Measurements from ENCODE around the gene OGA.

Gene OGA

DNA sequence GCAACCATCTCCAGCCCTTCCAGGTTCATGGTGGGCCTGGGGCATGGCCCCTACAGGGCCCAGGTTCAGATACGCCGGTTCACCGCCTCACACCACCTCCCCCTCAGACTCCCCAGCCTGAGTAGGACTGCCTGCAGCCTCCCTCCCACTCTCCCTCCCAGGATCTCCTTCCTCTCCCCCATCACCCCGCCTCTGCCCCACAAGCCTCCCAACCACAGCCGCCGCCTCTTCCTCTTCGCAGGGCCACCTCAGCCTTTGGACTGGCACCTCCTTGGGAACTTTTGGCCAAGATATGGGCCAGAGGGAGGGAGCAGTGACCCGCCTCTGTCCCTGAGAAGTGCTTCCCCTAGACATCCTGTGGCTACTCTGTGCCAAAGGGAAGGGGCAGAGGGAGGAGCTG, 16.1 kb upstream of the OGA start:
- DNase-seq, result no peak

DNA sequence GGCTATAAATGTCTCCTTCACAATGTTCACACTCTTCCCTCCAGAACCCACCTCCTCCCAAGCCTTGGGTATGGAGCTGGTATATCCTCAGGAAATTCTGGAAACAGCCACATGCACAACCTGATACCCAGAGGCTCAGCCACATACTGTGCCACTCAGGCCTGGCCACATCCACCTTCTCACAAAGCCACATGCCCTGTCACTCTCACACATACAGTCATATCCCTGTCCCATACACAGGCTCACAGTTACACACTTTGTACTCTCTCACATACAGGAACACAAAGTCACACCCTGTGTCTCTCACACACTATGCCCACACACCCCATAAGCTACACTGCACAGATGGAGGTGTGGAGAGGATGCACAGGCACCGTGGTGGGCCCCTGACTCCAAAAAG, 15.2 kb upstream of the OGA start:
- DNase-seq, result no peak

DNA sequence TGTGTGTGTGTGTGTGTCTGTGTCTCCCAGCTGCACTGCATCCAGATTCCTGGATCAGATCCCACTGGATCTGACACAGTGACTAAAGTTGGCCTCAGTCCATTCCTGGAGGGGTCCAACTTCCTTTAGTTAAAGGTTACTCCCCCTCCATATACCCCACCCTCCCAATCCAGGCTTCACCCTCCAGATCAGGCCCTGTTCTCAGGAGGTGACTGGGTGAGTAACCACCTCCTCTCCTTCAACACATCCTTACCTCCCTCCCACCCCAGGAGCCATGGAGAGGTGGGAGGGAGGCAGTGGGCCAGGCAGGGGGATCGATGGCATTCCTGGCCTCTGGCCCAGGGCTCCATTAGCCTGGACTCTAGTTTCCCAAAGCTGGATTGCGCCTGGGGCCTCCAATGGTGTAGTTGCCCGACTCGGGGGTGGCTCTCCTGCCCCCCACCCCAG, 14.1 kb upstream of the OGA start:
- DNase-seq, result no peak

DNA sequence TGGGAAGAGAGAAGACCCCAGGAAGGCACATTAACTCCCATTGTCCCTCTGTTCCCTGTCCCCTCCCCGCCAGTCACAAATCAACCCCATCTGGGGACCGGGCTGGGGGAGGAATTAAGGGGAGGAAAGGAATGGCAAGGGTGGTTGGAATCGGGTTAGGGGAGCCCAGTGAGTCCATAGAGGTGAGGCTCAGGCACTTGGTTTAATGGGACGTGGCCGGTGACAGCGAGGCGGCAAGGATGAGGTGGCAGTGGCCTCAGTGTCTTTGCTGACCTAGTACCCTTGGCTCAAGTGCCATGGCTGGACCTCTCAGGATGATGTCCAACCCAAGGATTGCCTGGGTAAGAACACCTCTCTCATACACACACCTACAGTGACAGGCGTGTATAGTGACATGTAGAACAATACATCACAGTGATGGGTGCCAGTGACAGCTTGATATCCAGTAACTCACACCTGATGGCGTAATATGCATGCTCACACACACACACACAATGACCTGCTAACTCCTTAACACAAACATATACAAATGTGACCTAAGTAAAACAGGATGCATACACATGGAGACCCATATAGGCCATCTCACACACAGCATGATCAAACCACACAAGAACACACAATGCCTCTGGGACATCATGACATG, 13.0 kb upstream of the OGA start:
- no peak for DNase-seq

DNA sequence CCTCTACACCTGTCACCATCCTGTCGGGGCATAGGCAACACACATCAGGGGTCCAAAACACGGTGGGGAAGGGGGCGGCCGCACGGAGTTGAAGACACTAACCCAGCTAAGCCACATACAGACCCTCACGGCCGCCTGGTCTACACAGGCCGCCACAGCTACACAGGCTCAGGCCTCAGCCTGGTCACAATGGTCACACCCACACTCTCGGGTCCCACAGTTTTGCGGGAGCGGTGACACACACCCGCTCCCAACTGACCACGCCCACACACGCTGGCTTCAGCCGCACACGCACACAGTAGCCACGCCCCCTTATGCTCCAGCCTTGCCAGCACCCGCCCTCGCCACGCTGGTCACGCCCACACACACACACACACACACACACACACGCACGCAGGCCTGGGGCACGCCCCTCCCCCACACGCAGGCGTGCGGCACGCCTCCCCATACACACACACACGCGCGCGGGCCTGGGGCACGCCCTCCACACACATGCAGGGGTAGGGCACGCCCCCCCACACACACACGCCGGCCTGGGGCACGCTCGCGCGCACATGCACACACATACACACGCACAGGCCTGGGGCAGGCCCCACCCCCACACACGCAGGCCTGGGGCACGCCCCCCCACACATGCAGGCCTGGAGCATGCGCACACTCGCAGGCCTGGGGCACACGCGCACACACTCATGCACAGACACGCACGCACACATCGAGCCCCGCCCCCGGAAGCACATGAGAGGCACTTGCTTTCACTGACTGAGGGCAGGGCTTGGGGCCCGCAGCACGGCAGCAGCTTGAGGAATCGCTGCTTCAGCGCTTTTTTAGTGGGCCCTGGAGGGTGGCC, 12.3 kb upstream of the OGA start:
- peak; percentile 97 for DNase-seq

DNA sequence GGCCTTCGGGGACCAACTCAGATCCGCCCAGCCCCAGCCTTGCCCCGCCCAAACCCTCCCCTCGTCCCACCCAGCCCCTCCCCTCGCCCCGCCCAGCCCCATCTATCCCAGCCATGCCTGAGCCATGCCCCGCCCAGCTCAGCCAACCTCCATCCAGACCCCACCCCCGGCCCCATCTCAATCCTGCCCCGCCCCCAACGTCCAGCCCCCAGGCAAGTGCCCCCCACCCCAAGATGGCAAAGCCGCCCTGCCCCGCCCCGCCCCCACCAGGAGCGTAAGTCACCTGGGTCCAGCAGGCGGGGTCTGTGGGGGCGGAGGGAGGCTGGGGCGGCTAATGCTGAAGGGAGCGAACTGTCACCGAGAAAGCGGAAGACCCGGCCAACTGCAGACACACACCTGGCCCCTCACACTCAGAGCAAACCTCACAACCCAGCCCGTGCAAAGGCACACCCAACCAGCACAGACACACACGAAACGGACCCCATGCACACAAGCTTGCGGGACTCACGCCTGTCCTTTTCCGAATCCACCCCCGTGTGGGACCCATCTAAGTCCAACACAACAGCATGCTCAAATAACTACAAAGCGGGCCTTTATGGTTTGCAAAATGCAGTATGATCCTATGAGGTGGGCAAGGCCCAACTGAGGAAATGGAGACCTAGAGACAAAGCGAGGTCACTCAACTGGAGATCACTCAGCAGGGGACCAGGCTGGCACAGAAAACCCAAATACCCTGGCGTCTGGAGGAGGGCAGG, 11.5 kb upstream of the OGA start:
- peak; percentile 57 for DNase-seq

DNA sequence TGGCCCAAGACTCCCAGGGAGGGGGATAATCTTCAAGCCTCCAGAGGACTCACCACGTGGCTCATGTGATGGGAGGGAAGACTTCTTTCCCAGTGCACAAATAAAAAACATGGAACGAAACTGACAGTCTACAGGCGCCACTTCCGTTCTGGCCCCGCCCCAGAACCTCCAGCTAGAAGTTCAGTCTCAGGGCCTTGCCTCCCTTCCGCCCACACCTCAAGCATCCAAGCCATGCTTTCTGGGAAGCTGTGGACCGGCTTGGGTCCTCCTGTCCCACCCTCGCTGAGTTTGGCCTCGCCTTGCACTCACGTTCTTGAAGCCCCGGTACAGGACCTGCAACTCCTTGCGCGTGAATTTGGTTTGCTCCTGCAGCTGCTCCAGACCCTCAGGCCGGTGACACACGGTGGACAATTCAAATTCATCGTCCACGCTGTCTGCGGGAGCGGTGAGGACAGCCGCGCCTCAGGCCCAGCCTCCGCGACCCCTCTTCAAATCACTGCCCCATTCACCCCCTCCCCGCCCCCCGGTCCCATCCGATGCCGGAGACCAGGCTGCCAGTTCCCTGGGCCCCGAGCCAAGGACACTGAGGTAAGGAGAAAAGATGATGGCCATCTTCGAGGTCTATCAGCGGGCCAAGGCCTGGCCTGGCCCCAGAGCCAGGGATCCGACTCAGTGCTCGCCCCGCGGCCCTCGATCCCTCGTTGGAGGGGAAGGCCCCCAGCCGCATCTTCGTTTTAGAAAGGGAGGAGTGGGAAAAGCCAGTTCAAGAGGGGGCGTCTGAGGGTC, 10.7 kb upstream of the OGA start:
- no peak for DNase-seq

DNA sequence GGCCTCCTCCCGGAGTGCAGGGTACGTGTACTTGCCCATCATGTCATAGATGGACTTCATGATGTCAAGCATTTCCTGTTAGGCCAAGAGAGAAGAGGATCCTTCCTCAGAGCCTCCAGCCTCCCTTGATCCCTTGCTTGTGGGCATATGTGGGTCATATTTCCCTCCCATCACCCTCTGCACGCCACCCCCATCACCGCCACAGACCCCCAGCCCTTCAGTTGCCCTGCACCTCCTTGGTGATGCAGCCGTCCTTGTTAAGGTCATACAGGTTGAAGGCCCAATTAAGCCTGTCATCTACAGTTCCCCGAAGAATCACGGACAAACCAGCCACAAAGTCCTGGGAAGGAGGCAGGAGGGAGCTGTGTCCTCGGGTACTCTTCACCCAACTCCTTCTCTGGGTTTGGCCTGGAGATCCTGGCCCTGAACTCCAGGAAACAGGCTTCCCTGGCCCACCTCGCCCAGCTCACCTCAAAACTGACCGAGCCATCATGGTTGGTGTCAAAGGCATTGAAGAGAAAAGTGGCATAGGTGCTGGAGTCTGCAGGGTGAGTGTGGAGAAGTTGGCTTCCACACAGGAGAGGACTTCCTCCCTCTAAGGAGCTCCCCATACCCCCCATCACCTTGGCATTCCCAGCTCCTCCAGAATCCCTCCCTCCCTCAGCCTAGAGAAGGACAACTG, 9.8 kb upstream of the OGA start:
- DNase-seq, result no peak

DNA sequence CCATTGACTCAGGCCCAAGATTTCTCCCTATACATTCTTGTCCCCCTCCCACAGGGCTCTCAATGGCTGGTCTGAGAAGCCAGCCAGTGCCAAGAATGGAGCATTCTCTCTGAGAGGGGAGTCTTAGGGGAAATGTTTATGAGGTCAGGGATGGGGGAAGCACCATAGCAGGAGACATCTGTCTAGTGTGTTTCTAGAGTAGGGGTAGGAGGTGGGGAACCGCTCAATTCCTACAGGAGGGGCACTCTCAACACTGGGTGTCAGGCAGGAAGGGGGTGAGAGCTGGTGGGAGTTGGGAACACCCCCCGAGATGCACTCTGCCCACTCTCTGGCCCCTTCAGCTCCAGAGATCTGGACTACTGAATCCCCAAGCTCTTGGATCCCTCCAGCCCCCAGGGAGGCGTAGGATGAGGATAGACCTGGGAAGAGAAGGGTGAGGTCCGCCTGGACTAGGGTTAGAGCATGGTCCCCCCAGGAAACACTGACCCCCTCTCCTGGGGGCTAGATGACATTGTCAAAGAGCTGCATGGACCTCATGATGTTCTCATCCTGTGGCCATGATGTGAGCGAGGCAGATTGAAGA, 8.7 kb upstream of the OGA start:
- DNase-seq, result no peak

DNA sequence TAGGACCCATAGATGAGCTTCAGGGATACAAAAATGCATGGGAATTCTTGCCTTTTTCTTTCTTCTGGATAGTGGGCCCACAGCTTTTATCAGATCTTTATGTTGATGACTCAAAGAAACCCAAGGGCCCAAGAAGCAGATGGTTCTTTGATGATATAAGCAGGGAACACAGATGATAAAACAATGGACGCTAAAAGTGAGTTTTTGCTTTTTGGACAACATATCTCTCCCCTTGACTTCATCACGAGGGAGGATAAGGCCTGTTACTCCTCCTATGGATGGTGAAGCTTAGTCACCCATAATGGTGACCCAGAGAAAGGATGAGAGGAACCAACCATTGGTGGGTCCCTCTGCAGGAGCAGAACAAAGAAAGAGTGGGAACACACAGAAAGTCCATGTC, 6.5 kb upstream of the OGA start:
- DNase-seq, result no peak

DNA sequence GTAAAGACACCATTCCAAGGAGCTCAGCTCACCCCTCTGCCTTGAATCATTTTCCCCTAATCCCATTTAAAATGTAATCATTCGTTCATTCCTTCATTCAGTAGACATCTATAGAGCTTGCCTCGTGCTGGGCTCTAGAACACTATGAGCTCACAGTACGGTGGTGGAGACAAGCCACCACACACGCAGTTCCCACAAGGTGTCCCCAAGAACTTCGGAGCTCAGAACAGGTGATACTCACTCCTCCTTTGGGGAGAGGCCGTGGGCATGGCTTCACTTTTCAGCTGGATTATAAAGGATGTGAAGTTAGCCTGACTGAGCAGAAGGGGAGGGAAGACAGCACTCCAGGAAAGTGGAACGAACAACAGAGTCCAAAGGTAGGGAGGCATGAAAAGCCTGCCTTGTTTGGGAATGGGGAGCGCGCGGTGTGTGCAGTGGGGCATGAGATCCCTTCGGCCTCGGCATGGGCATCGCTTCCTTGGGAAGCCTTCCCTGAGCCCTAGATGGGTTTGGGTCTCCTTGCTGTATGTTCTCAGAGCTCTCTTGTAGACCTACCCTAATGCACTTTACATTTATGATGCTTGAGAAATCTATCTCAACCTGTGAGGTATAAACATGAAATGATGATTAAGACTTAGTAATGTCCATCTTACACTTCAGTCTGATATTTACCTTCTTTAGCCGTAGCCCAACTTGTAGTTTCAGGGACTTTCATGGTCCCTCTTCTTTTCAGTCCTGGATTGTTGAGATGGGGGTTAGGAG, 809 bp upstream of the OGA start:
- DNase-seq, result no peak

DNA sequence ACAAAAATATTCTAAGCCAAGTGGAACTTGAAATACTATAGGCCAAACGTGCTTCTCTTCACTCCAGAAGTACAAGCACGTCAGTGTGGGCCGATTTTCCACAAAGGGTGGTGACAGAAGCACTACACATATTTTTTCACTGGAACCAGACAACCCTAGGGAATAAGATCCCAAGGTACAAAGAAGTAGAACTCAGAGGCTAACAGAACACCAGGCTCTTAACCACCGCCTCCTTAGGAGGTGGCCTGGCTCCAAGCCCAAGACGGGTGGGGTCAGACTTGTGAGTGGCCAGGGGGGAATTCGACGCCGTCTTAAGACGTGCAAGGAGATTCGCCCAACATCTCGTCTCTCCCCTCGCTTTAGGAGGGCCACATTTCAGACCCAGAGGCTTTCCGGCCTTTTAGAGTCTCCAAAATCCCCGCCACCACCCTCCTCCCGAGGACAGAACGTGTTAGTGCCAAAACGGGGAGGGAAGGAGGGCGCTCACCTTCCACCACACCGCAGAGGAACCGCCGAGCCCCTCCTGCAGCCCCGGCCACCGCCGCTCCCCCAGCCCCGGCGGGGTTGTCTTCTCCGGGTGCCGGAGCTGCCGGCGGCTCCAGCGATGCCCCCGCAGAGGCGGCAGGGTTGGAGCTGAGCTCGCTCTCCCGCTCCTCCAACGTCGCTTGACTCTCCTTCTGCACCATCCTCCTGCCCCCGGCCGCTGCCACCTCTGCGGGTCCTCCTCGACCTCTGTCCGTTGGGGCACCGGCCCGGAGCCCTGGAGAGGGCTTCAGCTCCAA, 716 bp downstream of the OGA start:
- no peak for DNase-seq

DNA sequence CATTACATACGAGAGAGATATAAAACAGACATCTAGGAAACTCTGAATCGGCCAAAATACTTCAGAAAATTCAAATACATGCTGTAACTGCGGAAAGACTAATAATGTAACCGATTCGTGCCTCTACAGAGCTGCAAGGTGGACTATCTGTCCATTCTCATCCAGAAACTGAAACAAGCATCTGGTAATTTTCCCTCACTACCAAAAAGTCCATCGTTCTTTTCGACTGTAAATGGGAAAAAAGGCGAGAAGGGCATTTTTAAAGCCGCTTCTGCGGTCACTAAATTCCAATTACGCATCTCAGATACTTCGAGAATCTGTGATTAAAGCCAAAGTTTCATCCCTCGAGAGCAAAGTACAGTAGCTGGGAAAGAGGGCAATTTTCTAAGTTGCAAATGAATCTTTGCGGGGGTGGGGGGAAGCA, 1.3 kb downstream of the OGA start:
- DNase-seq, result no peak

DNA sequence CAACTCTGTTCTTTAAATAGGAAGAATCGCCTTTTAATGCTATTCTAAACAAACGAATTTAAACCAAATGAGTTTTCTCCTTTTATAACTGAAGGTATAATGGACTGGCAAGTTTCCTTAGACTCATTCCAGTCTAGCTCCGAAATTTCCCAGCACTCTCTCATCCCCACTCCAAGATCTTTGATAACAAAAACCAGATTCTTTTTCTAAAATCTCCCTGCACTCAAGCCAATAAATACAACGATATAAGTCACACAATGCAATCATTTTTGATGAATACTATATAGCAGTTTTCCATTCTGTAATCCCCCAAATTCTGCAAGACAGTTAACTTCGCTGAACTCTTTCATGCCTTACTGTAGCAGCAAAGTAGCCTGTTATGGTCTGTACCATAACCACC, 1.9 kb downstream of the OGA start:
- DNase-seq, result no peak

DNA sequence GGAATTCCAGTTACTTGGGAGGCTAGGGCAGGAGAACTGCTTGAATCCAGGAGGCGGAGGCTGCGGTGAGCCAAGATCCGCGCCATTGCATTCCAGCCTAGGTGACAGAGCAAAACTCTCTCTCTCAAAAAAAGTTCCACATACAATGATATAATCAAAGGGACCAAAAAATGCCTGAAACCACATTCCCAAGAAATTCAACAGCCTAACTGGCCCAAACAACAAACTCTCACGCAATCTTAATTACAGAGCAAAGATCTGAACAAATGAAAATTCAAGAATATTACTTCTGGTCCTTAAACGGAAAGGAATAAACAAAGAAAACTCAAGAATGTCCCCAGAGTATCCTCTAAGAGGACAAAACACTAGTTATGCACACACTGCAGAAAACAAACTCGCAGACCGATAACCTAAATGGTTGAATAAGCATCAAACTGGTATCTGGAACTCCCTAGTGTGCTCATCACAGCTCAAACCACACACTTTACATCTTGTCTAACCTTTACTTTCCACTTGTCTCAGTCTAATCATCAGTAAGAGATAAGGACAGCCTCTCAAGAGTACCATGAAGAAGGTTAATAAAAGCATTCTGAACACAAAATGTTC, 3.7 kb downstream of the OGA start:
- DNase-seq, result no peak

DNA sequence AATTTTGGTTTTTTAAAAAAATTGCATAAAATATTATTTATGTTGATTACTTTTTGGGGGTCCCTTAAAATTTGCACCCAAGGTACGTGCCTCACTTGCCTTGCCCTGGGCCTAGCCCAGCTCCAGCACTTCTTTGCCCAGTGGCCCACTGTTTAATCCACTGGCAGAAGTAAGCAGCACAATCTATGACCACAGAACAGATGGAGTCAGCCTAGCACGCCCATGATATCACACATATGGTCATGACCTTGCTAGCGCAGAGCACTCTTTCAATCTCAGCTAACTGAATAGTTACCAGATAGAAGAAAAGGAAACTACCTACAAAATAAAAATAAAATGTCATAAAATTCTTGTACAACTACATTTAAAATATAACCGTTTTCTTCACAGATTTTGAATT, 5.6 kb downstream of the OGA start:
- no peak for DNase-seq

DNA sequence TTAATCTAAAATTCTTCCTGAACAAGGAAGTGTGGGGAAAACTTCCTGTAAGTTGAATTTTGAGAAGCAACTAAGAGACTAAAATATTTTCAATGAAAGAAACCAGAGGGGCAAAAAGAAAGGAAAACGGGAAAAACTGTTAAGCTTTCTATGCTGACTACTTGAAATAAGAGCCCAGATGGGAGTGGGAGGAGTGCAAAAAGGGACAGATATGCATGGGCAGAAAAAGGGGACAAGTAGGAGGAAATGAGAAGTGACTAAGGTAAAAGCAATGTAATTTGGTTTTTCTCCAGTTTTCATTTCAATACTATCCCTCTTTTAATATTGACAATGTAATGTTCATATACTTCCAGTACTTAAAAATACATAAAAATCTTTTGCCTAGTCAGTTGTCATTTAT, 11.1 kb downstream of the OGA start:
- no peak for DNase-seq

DNA sequence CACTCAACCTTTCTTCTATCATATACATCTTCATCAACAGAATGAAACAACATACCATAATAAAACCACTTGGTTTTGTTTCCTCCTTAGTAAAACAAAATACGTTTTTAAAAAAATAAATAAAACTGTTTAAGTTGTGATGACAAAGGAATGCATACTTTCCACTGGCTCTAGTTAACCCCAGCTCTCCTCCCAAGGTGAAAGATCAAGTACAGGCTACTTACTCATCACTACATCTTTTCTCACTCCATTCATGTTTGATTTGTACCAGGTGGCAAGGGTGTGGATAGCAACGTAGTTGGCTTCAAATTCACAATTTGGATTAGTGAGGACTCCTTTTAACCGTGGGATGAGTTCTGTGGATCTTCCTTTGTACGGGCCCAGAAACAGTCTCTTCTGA, 14.7 kb downstream of the OGA start:
- DNase-seq, result no peak

DNA sequence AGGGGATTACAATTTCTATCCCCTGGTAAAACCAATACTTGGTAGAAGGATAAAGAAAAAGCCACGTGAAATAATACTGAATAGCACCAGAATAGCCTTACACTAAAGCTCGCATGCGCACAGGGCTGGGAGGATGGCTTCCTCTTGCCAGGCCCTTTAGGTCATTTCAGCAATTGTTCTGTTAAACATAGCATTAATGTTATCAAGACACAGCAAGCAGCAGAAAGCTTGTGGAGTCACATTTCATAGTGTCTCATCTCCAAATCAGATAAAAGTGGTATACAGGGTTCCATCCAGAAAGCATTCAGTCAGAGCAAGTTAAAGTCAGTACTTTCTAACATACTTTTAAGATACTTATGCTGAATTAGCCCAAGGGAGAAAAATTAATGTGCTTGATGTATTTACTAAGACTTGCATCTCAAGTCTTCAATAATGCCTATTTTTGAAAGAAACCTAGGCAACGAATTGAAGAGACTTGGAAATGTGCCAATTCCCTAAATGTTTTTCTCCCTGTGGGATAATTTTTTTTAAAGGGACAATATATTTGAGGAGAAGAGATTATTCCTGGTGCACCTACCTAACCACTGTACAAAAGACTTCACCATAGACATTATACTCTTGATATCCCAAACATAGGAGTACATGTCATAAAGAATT, 20.7 kb downstream of the OGA start:
- no peak for DNase-seq
